ENCODE results near the gene RASSF1. TPM values are rescaled to one million over a fixed set of nuclear protein-coding genes. Genes with fewer than 3 reads are reported as not detected.
"Not testable (repeated sequence)": the region's sequence is repeated elsewhere in the genome, so short reads cannot be mapped to it uniquely, and the experiment has no call there.

Gene RASSF1
- total RNA-seq, 1 donor from 2014 or later, result 14.7 TPM

DNA sequence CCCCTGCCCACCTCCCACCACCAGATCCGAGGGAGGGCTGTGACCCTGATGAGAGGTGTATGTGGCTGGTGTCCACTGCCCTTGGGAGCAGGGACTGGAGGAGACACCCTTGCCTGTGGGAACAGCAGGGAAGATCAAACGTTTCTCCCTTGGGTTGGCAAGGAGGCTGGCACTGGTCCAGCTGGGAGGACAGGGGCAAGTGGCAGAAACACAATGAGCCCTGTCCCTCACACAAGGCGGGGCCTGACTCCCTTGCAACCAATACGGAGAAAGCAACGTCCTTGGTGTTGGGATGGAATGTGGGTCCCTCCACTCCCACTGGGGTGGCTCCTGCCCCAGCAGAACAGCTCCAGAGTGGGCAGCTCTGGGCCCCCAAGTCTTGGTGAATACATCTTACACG lies 23.3 kb downstream of the RASSF1 start:
- intact Hi-C loops (cut with DNase I), result no loop called here
- ATAC-seq (no peak), DNase-seq (ENCODE audit: missing footprints) (peak; percentile 75)

DNA sequence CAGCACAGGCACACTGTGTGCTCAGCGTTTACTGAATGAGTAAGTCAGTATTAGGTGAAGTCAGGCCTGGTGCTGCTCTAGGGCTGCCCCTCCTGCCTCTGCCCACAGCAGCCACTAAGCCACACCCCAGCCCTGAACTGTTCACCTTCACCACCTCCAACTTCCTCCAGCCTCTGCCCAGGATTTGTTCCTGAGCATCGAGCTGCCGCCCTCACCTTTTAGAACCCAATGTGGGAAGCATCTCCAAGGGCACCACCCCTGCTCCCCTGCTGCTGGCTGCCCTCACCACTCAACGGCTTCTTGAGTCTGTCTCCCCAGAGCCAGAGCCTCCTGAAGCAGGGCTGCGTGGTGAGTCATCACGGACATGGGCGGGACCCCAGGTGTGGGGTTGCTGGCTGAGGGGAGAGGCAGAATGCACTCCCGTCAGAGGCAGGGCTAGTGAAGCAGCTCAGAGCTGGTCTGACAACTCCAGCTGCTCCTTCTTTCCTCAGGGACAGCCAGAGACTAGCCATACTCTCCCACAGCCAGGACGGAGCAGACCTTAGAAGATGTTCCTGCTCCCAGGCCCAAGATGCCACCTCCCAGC lies 23.9 kb downstream of the RASSF1 start:
- DNase-seq (ENCODE audit: missing footprints) (peak; percentile 40), ATAC-seq (no peak)

DNA sequence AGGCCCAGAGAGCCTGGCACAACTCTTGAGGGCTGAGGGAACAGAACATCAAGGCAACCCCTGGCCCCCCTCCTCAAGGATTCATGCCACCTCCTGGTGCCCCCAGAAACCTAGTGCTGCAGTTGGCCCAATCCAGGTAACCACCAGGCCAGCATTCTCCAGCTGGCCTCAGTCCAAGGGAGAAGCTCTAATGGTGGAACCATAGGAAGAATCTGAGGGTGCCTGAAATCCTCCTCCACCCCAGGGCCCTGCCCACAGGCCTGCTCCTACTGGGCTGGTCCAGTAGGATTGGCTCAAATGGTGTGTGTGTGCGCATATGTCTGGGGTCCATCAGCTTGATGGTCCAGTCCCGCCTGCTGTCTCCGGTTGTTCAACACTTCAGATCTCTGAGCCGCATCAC lies 25.8 kb downstream of the RASSF1 start:
- no peak for ATAC-seq
- intact Hi-C loops (cut with DNase I), result no loop called here
- DNase-seq (ENCODE audit: missing footprints), result peak; percentile 30

More for the DNA sequence above, 23.9 kb downstream of the RASSF1 start:
- intact Hi-C loops (cut with DNase I), result no loop called here

DNA sequence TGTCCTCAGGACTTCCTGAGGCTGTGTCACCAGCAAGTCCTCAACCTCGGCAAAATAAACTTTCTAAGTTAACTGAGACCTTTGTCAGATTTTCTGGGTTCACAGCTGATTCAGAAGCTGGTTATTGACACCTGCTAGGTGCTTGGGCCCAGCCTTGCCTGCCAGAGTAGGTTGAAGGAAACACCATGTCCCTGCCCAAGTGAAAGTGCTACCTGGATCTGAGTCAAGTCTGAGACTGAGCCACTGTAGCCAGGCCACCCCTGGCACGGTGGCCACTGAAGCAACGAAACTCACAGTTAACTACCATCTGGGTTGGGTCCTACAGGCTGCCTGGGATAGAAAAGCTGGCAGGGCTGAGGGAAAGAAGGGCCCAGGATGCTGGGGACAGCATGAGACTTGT lies 26.3 kb downstream of the RASSF1 start:
- DNase-seq (ENCODE audit: missing footprints) (peak; percentile 58), ATAC-seq (peak; percentile 29)
- intact Hi-C loops (cut with DNase I), result no loop called here

DNA sequence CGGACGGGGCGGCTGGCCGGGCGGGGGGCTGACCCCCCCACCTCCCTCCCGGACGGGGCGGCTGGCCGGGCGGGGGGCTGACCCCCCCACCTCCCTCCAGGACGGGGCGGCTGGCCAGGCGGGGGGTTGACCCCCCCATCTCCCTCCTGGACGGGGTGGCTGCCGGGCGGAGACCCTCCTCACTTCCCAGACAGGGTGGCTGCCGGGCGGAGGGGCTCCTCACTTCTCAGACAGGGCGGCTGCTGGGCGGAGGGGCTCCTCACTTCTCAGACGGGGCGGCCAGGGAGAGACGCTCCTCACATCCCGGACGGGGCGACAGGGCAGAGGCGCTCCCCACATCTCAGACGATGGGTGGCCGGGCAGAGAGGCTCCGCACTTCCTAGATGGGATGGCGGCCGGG lies 28.6 kb downstream of the RASSF1 start:
- peak; percentile 23 for DNase-seq (ENCODE audit: missing footprints)
- ATAC-seq; intact Hi-C loops (cut with DNase I): not testable (repeated sequence)

DNA sequence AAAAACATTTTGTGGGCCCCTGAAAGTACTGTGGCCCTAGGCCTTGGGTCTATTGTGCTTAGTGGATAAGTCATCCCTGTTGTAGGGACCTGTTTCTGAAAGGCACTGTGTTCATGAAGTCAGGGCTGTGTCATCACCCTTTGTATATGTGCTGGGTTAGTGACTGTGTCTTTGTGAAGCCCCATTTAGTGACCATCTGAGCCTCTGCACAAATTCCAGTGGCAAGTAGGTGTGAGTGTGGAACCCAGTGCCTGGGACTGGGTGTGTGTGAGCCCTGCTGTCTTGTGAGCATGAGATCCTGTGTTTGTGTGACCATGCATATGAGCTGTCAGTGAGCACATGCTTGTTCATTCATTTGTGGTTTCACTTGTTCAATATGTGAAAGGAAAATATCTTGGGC lies 36.0 kb downstream of the RASSF1 start:
- intact Hi-C loops (cut with DNase I), result no loop called here
- DNase-seq (ENCODE audit: missing footprints), result no peak
- ATAC-seq, result no peak

DNA sequence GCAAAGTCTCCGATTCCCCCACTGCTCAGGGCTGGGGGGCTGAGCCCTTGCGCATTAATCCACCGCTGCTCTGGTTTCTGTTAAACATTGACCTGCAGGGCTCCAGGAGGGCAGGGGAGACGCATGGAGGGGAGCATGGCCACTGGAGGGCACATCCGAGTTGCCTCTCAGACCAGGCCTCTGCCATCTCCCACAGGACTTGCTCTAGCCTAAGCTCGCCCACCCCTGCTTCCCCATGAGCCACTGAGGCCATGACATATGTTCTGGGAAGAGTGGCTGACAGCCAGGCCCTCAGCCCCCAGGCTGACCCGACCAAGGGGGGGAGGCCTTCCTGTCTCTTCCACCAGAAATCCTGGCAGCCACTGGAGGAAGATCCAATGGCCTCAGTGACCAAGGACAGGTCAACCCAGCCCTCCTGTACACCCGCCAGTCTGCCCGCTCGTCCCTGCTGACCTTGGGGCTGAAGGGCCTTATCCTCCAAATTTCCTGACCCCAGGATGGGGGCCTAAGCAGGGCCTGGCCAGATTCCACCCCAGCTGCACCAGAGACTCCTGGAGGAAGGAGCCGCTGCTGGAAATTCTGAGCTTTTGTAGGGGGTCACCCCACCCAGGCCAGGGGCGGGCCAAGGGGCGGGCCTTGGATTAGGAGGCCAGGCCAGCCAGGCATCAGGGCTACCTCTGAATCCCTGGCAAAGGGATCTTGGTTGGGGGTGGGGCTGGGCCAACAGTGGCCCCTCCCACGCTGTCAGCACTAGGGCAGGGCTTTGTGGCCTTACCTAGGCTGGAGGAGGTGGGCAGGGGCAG lies 37.4 kb downstream of the RASSF1 start, which contains the start of gene HYAL1:
Gene HYAL1 (minus strand): TSS at position 562 of the 803 bp plus-strand sequence. CDS start 618 bp downstream, outside the sequence.
- ATAC-seq (peak; percentile 40), DNase-seq (ENCODE audit: missing footprints) (peak; percentile 90)
- intact Hi-C loops (cut with DNase I), result loop anchor here (1.0 kb wide), 1 partner anchor 18 kb away; no protein-coding TSS in a partner anchor

DNA sequence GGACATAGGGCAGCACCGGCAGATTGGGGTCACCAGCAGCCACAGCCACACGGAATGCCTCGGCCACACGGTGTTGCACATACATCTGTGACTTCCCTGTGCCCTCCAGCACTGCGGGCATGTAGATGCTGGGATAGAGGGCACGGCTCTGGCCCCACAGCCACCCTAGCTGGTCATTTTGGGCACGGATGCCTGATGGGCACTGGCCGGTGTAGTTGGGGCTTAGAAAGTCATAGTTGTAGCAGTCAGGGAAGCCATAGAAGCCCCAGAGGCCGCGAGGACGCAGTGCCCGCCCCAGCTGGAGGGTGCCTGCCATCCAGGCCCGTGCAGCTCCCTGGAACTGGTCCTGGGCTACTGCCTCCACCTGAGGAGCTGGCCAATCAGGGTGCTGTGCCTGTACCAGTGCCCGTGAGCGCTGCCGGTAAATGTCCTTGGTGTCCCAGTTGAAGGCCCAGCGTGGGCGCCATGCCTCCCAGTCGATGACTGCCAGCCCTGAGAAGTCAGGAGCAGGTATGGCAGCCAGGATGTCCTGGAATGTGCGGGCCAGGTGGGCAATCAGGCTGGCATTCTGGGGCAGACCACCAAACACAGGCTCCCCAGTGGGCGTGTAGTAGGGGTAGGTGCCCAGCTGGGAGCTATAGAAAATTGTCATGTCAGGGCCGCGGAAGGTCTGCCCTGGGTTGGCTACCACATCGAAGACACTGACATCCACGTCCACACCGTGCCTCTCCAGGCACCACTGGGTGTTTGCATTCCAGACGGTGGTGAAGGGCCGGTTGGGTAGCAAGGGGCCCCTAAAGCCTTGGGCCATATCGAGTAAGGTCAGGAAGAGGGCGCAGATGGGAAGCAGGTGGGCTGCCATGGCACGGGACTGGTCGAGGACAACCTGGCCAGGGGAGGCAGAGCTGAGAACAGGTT lies 38.3 kb downstream of the RASSF1 start:
- ATAC-seq, result no peak
- intact Hi-C loops (cut with DNase I), result loop anchor here (1.0 kb wide), 1 partner anchor 19 kb away; no protein-coding TSS in a partner anchor
- no peak for DNase-seq (ENCODE audit: missing footprints)

DNA sequence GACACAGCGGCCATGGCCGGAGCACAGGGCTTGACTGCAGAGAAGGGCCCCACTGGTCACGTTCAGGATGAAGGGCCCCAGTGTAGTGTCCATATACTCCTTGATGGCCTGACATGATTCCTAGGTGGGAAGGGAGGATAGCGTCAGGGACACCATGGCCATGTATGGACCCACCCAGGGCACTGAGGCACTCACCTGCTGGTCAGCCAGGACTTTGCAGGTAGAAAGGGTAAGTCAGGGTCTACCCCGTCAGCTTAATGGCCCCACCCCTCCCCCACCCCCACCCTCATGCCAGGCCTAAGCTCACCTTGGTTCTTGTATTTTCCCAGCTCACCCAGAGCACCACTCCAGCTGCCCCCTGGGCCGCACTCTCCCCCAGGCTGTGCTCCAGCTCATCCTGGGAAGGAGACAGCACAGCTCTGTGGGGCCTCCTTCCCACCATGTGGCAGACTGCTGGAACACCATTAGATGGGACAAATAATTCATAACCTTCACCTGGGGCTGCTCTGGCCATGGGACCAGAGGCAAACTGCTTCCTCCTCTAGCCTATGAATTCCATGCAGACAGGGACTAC lies 39.9 kb downstream of the RASSF1 start:
- no peak for ATAC-seq
- intact Hi-C loops (cut with DNase I), result no loop called here
- no peak for DNase-seq (ENCODE audit: missing footprints)

DNA sequence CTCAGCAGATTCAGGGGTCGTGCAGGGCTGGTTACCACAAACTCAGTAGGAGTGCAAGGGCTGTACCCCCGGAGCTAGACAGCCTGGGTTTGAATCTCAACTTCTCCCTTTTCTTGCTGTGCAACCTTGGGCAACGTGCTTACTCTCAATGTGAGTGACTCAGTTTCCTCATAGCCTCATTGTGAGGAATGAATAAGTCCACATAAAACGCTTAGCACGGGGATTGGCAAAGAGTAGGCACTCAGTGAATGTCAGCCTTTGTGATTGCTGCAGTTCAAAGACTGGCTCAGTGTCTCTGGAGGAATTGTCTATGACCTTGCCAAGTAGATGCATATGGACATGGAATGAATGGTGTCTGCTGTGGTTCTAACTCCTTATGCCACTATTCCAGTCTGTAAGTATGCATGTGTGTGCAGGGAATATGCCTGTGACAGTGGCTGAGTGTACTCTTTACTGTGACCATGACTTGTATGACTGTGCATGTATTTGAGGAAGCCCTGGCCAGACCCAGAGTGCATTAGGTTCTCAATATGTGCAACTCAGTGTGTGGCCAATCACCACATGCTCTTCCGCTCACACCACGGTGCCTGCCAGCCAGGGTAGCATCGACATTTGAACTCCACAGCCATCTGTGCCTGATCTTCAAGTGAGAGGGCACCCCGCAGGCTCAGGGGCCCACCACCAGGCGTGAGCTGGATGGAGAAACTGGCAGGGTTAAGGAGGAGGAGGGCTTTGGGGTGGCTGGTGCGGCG lies 40.5 kb downstream of the RASSF1 start:
- DNase-seq (ENCODE audit: missing footprints) (no peak), ATAC-seq (peak; percentile 3)
- intact Hi-C loops (cut with DNase I), result loop anchor here (1.0 kb wide), 1 partner anchor 21 kb away; no protein-coding TSS in a partner anchor

DNA sequence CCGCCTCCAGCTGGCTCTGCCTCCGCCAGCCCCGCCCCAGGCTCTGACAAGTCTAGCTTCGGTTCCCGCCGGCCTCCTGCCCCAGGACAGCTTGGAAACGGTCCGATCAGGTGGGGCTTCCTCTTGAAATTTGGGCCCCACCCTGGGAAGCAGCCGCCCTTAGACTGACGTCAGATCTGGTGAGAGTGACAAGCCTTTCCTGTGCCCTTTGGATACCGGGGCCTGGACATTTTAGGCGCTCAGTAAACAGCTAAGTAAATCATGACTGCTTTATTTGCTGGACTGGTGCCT lies 41.1 kb downstream of the RASSF1 start:
- DNase-seq (ENCODE audit: missing footprints), result no peak
- intact Hi-C loops (cut with DNase I), result loop anchor here (1.0 kb wide), 1 partner anchor 22 kb away; no protein-coding TSS in a partner anchor
- ATAC-seq, result no peak

DNA sequence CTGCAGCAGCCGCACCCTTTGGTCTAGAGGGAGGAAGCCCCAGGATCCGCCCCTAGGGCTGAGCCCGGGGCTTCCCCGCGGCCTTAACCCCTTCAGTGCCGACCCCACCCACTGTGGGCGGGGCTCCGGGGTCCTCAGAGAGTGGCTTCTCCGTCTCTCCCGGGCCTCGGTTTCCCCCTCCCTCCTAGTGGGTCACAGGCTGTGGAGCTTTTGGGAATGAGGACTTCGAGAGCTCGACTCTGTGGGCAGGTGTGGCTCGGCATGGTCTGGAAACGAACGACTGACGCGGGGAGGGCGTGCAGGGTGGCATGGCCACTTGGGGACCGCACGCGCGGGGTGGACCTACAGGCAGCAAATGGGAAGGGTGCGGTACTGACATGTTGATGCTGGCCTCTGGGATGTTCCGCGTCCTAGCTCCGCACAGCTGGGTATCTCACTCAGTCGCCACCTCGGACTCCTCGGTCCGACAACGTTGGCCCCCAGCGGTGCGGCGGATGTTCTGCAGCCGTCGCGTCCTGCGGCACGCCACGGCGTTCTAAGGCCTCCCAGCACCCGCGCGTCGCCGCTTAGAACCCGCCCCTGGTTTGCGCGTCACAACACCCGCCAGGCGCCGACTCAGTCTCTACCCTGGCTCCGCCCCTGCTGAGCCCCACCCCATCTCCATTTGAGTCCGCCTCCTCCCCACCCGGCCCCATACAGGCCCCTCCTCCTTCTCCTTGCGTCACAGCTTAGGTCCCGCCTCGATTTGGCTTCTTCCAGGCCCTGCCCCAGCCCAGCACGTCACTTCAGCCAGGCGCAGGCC lies 41.6 kb downstream of the RASSF1 start, which contains the start of the genes HYAL3 and NAA80:
Gene HYAL3 (minus strand): TSS at position 570 of the 802 bp plus-strand sequence. CDS start 3,803 bp downstream, outside the sequence.
Gene NAA80 (minus strand): TSS at position 570 of the 802 bp plus-strand sequence. CDS start 1,942 bp downstream, outside the sequence.
- DNase-seq (ENCODE audit: missing footprints) (peak; percentile 100), ATAC-seq (peak; percentile 92)
- intact Hi-C loops (cut with DNase I), result loop anchor here (1.0 kb wide), 1 partner anchor 22 kb away; no protein-coding TSS in a partner anchor

DNA sequence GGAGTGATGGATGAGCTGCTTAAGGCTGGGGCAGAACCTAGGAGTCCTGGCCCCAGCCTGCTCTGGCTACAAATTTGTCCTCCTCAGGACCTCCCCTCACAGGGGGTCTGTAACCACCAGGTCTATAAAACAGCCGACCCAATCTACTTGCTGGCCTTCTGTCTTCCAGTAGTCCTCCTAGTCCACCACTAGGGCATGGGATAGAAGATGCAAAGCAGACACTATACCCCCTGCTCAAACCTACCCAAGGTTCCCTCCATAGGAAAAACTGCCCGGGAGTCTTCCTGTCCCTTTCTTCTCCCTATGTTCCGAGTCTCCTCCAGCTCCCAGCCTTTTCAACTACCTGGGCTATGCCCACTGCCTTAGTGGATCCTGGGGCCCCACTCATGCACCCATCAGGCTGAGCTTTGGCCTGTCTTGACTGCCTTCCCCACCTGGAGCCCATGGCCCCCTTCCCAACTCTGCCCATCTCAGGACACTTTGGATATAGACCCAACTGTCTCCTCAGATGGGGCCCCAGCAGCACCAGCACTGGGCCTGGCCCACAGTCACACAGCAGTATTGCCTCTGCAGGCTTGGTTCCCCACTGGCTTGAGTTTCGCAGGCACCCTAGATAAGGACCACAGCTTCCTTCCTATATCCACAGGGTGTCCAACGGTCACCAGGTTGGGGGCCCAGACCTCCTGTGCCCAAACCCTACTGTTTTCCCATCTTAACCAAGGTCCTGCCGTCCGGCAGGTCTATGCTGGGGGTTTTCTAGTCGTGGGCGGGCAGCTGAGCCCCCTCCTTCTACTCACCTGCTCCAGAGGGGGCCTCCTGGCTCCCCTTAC lies 42.5 kb downstream of the RASSF1 start:
- intact Hi-C loops (cut with DNase I), result no loop called here
- ATAC-seq (no peak), DNase-seq (ENCODE audit: missing footprints) (no peak)

DNA sequence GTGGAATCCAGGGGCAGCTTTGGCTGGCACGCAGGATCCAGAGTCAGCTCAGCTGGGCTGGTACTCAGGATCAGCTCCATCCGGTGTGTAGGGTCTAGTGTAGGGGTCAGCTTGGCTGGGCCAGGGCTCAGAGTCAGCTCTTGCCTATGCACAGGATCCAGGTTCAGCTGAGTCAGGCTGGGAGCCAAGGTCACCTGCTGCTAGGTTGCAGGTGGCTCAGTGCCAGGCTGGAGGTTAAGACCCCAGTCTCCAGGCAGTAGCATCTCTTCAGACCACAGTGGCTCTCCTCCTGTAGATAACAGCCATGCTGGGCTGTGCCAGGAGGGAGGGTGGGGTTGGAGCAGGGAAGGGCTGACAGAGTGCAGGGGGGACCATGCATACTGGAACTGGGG lies 43.3 kb downstream of the RASSF1 start:
- no peak for DNase-seq (ENCODE audit: missing footprints)
- ATAC-seq, result no peak
- intact Hi-C loops (cut with DNase I), result no loop called here

DNA sequence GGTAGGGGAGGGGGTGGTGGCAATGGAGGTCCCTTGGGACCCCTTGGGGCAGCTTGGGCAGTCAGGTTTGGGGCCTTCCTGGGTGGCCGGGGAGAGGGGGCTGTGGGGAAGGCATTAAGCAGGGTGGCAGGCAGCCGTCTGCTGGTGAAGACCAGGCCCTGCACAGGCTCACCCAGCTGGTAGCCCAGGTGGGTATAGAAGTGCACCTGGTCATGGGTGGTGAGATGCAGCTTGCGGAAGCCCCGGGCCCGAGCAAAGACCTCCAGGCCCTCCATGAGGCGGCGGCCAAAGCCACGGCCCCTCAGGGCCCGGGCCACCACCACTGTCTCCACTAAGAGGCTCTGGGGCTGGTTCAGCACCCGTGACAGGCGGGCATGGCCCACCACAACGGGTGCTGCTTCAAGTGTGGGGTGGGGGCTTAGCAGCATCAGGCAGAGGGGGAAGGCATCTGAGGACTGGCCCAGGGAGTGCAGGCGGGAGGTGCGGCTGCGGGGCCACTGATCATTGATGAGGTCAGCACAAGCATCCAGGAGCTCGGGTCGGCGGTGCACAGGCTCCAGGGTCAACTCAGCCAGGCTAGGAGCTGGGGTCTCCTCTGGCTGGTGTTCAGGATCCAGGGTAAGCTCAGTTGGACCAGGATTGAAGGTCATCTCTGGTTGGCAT lies 43.8 kb downstream of the RASSF1 start:
- DNase-seq (ENCODE audit: missing footprints) (no peak), ATAC-seq (no peak)
- intact Hi-C loops (cut with DNase I), result no loop called here
